T-helper 2 cell treated with Interferon-gamma antibody and Interleukin-4, amounts not matched to agents 5 μg/mL and 100 μg/mL, for 36 hours (primary cell): ENCODE measurements around the gene PCDH10.

Experiments
- DNase-seq: peaks from one replicate; pipeline ENCODE4 v3.0.0; 2021; ENCODE audit warnings: low spot score
- H3K27ac Mint-ChIP-seq: one replicate; pipeline ENCODE4 v1.8.0; 2021; ENCODE audit warnings: mild to moderate bottlenecking, mixed read lengths
- H3K27me3 Mint-ChIP-seq: one replicate; pipeline ENCODE4 v1.8.0; 2021; ENCODE audit warnings: low read depth, mixed read lengths
- H3K36me3 Mint-ChIP-seq: one replicate; pipeline ENCODE4 v1.8.0; 2021; ENCODE audit warnings: low read depth, mixed read lengths
- H3K4me1 Mint-ChIP-seq: one replicate; pipeline ENCODE4 v1.8.0; 2021; ENCODE audit warnings: low read depth, mixed read lengths
- H3K4me3 Mint-ChIP-seq: one replicate; pipeline ENCODE4 v1.8.0; 2022; ENCODE audit warnings: mild to moderate bottlenecking, moderate library complexity, mixed read lengths
- H3K9me3 Mint-ChIP-seq: one replicate; pipeline ENCODE4 v1.8.0; 2021; ENCODE audit warnings: mixed read lengths

The PCDH10 gene

GRCh38 chr4:133154725-133155124 lies 5.6 kb downstream of the PCDH10 start:
- Mint-ChIP-seq H3K27ac (no peak overlapping the region), H3K36me3 (peaks cover 2% of the 10 kb centered on the region), H3K27me3 (peaks cover 41% of the 10 kb centered on the region), H3K9me3 (no peaks in the 10 kb centered on the region), H3K4me3 (no peak overlapping the region), H3K4me1 (peaks cover 3% of the 10 kb centered on the region)
- no peak for DNase-seq

- H3K27ac Mint-ChIP-seq, result no peak overlapping the region
- peaks cover 2% of the 10 kb centered on the region for H3K36me3 Mint-ChIP-seq
- no peaks in the 10 kb centered on the region for H3K9me3 Mint-ChIP-seq
- no peak overlapping the region for H3K4me3 Mint-ChIP-seq
- peaks cover 29% of the 10 kb centered on the region for H3K27me3 Mint-ChIP-seq
- DNase-seq, result no peak
- H3K4me1 Mint-ChIP-seq, result peaks cover 2% of the 10 kb centered on the region
These were observed 7.0 kb downstream of the PCDH10 start for GRCh38 chr4:133156096-133156495.

- H3K36me3 Mint-ChIP-seq, result peaks cover 2% of the 10 kb centered on the region
- no peak for DNase-seq
- H3K4me1 Mint-ChIP-seq, result peaks cover 2% of the 10 kb centered on the region
- H3K9me3 Mint-ChIP-seq, result no peaks in the 10 kb centered on the region
- H3K27ac Mint-ChIP-seq, result no peak overlapping the region
- peaks cover 24% of the 10 kb centered on the region for H3K27me3 Mint-ChIP-seq
- no peak overlapping the region for H3K4me3 Mint-ChIP-seq
These were observed 7.5 kb downstream of the PCDH10 start for GRCh38 chr4:133156556-133156955.

- no peaks in the 10 kb centered on the region for H3K9me3 Mint-ChIP-seq
- H3K4me3 Mint-ChIP-seq, result no peak overlapping the region
- peaks cover 18% of the 10 kb centered on the region for H3K27me3 Mint-ChIP-seq
- H3K27ac Mint-ChIP-seq, result no peak overlapping the region
- DNase-seq, result no peak
- H3K36me3 Mint-ChIP-seq, result peaks cover 2% of the 10 kb centered on the region
- peaks cover 2% of the 10 kb centered on the region for H3K4me1 Mint-ChIP-seq
These were observed 8.5 kb downstream of the PCDH10 start for GRCh38 chr4:133157460-133158160.

GRCh38 chr4:133160853-133161252 lies 11.8 kb downstream of the PCDH10 start:
- Mint-ChIP-seq H3K36me3 (no peaks in the 10 kb centered on the region), H3K4me1 (no peaks in the 10 kb centered on the region), H3K4me3 (no peak overlapping the region), H3K9me3 (no peaks in the 10 kb centered on the region), H3K27me3 (no peaks in the 10 kb centered on the region), H3K27ac (no peak overlapping the region)
- no peak for DNase-seq

- H3K9me3 Mint-ChIP-seq, result no peaks in the 10 kb centered on the region
- no peaks in the 10 kb centered on the region for H3K27me3 Mint-ChIP-seq
- H3K27ac Mint-ChIP-seq, result no peak overlapping the region
- no peaks in the 10 kb centered on the region for H3K36me3 Mint-ChIP-seq
- no peak for DNase-seq
- H3K4me3 Mint-ChIP-seq, result no peak overlapping the region
- H3K4me1 Mint-ChIP-seq, result no peaks in the 10 kb centered on the region
These were observed 12.6 kb downstream of the PCDH10 start for GRCh38 chr4:133161570-133162295.

GRCh38 chr4:133162941-133163340 lies 13.8 kb downstream of the PCDH10 start:
- H3K4me1 Mint-ChIP-seq, result no peaks in the 10 kb centered on the region
- no peaks in the 10 kb centered on the region for H3K36me3 Mint-ChIP-seq
- H3K27ac Mint-ChIP-seq, result no peak overlapping the region
- DNase-seq, result no peak
- no peaks in the 10 kb centered on the region for H3K9me3 Mint-ChIP-seq
- H3K27me3 Mint-ChIP-seq, result no peaks in the 10 kb centered on the region
- no peak overlapping the region for H3K4me3 Mint-ChIP-seq

GRCh38 chr4:133178956-133179355 lies 29.9 kb downstream of the PCDH10 start:
- DNase-seq, result no peak
- no peaks in the 10 kb centered on the region for H3K4me1 Mint-ChIP-seq
- H3K27ac Mint-ChIP-seq, result no peak overlapping the region
- H3K4me3 Mint-ChIP-seq, result no peak overlapping the region
- H3K9me3 Mint-ChIP-seq, result no peaks in the 10 kb centered on the region
- no peaks in the 10 kb centered on the region for H3K27me3 Mint-ChIP-seq
- H3K36me3 Mint-ChIP-seq, result no peaks in the 10 kb centered on the region

GRCh38 chr4:133186210-133186609 lies 37.1 kb downstream of the PCDH10 start:
- DNase-seq, result no peak
- no peak overlapping the region for H3K4me3 Mint-ChIP-seq
- no peaks in the 10 kb centered on the region for H3K36me3 Mint-ChIP-seq
- H3K27ac Mint-ChIP-seq, result no peak overlapping the region
- no peaks in the 10 kb centered on the region for H3K9me3 Mint-ChIP-seq
- H3K27me3 Mint-ChIP-seq, result no peaks in the 10 kb centered on the region
- H3K4me1 Mint-ChIP-seq, result no peaks in the 10 kb centered on the region

GRCh38 chr4:133186845-133187244 lies 37.8 kb downstream of the PCDH10 start:
- Mint-ChIP-seq H3K4me3 (no peak overlapping the region), H3K36me3 (no peaks in the 10 kb centered on the region), H3K9me3 (no peaks in the 10 kb centered on the region), H3K27ac (no peak overlapping the region), H3K27me3 (no peaks in the 10 kb centered on the region), H3K4me1 (no peaks in the 10 kb centered on the region)
- DNase-seq, result no peak

GRCh38 chr4:133188433-133189146 lies 39.5 kb downstream of the PCDH10 start:
- DNase-seq, result no peak
- H3K36me3 Mint-ChIP-seq, result no peaks in the 10 kb centered on the region
- no peak overlapping the region for H3K4me3 Mint-ChIP-seq
- no peak overlapping the region for H3K27ac Mint-ChIP-seq
- H3K4me1 Mint-ChIP-seq, result no peaks in the 10 kb centered on the region
- H3K27me3 Mint-ChIP-seq, result no peaks in the 10 kb centered on the region
- no peaks in the 10 kb centered on the region for H3K9me3 Mint-ChIP-seq

- no peak for DNase-seq
- no peak overlapping the region for H3K4me3 Mint-ChIP-seq
- no peaks in the 10 kb centered on the region for H3K27me3 Mint-ChIP-seq
- H3K9me3 Mint-ChIP-seq, result no peaks in the 10 kb centered on the region
- H3K4me1 Mint-ChIP-seq, result no peaks in the 10 kb centered on the region
- H3K36me3 Mint-ChIP-seq, result no peaks in the 10 kb centered on the region
- no peak overlapping the region for H3K27ac Mint-ChIP-seq
These were observed 40.0 kb downstream of the PCDH10 start for GRCh38 chr4:133189147-133189517.

- Mint-ChIP-seq H3K27ac (no peak overlapping the region), H3K9me3 (no peaks in the 10 kb centered on the region), H3K4me1 (no peaks in the 10 kb centered on the region), H3K36me3 (no peaks in the 10 kb centered on the region), H3K27me3 (no peaks in the 10 kb centered on the region), H3K4me3 (no peak overlapping the region)
- DNase-seq, result no peak
These were observed 41.0 kb downstream of the PCDH10 start for GRCh38 chr4:133190098-133190497.

GRCh38 chr4:133208694-133209285 lies 59.7 kb downstream of the PCDH10 start:
- DNase-seq, result no peak
- Mint-ChIP-seq H3K4me1 (no peaks in the 10 kb centered on the region), H3K9me3 (peaks cover 15% of the 10 kb centered on the region), H3K4me3 (no peak overlapping the region), H3K27ac (no peak overlapping the region), H3K27me3 (no peaks in the 10 kb centered on the region), H3K36me3 (no peaks in the 10 kb centered on the region)
